ENCODE measurements around the gene SAMD4A.

SAMD4A gene

DNA sequence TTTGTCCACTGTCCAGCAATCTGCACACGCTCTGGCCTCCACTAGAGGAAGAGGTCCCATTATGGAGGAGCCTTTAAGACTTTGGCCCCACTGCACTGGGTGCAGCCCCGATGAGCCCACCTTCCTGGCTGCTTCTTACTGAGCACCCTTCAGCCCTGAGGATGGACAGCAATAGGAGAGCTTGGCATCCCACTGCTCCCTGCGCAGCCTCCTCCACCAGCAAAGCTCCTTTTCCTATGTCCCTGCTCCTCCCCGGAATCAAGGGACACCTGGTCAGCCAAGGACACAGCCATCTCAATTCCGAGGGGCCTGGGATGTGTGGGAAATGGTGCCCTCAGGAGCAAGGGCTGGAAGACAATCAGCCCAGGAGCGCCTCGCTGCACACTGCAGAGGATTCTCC, 241.0 kb downstream of the SAMD4A start:
- FAIRE-seq: no peak

- FAIRE-seq: no peak
These were observed 241.6 kb downstream of the SAMD4A start for GRCh38 chr14:54808326-54809161.

DNA sequence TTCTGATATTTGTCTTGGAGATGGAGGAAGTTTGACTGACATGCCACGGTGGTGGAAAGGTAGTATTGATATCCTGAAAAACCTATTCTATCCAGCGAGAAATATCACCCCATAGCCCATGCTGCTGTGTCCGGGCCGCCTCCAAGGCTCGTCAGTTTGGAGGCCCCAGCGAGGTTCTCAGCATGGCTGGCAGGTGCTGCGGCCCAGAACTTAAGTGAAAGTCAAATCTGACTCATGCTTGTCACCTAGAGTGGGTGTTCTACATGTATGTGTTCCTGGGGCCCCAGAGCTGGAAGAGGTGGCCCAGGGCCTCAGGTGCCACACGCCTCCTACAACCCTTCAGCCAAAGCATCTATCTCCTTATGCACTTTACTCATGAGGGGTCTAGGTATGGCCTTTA, 242.8 kb downstream of the SAMD4A start:
- FAIRE-seq: no peak

DNA sequence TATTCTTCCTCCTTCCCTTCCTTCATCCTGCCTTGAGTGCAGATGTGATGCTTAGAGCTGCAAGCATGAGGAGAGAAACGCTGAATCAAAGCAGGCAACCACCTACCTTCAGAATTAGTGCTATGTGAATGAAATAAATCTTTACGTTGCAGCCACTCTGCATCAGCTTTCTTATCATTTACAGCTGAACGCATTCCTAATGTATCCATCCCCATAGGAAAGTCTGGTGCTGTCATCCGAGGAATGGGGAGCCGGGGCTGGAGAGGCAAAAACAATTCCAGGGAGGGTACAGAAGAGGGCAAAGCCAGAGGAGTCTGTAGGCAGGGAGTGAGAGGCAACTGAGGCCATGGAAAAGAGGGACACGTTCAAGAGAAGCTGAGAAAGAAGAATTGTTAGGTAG, 245.7 kb downstream of the SAMD4A start:
- FAIRE-seq: no peak

GRCh38 chr14:54813081-54813480, 246.2 kb downstream of the SAMD4A start:
- no peak for FAIRE-seq

- no peak for FAIRE-seq
These were observed 247.1 kb downstream of the SAMD4A start for GRCh38 chr14:54814076-54814475.

GRCh38 chr14:54815016-54815415, 248.1 kb downstream of the SAMD4A start:
- FAIRE-seq: no peak

GRCh38 chr14:54815515-54815914, 248.6 kb downstream of the SAMD4A start:
- no peak for FAIRE-seq

- no peak for FAIRE-seq
These were observed 249.5 kb downstream of the SAMD4A start for GRCh38 chr14:54816450-54816849.

DNA sequence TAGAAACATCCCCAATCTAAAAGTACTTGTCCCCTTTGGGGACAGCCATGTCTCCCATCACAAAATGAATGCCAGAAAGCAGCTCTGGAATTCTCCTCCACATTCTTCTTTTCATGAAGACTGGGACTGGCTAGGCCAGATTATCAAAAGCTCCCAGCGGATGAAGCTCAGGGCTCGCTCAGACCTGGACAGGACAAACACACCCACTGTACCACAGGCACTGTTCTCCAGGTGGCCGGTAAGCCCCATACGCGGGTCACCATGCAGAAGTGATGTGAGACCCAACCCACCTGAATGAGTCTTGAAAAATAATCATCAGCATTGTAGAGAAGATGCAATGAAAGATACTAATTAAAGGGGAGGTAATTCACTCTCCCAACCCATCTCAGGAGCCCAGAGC, 250.6 kb downstream of the SAMD4A start:
- FAIRE-seq: no peak

DNA sequence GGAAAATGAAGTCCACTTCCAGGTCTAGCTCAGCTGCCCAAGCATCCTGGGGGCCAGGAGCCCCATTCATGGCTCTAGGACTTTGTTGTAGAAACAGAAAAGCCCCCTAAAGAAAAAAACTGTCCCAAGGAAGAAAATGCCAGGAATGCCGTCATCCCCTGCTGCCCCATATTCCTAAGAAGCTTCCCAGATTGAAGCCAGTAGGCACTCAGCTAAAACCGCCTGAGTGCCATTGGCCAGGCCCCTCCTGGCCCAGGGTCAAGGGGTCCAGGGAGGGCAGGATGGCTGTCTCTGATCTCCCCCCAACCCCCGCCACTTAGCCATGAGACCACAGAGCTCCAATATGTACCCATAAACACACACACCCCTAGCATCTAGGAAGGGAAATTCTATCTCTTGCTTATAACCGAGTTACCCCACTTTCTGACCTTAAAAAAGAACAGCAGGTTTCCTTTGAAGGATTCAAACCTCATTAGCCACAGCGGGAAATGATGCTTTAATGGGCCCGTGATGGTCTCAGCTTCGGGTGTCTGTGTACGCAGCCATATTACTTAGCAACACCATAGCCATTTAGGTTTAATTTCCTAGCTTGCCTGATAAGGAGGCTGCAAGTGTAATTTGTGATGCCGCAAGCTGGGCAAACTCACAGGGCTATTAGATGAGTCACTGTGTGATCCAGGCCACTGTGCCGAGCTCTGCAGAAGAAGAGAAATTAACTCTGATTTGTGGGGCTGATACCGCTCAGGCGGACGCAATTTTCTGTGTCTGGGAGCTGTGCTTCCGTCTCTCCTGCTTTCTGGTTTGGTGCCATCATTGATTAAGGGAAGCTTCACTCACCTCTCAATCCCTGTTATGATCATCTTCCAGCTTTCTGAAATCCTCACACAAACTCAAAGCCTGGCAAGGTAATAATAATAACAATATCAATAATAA, 251.5 kb downstream of the SAMD4A start:
- no peak for FAIRE-seq

DNA sequence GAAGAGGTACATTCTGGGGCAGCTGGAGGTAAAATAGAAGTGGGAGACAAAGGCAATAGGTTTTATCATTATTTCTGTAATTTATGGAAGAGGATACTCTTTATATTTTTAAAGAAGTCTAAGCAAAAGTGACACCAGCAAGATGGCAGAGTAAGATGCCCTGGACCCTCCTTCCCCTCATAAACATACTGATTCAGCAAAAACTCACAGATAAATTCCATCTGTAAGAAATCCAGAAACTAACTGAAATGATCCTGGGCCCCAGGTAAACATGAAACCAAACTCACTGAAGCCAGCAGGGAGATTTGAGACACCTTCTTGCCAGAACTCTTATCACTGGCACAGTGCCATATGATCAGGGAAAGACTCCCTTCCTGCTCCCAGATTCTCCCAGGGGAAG, 255.8 kb downstream of the SAMD4A start:
- no peak for FAIRE-seq

DNA sequence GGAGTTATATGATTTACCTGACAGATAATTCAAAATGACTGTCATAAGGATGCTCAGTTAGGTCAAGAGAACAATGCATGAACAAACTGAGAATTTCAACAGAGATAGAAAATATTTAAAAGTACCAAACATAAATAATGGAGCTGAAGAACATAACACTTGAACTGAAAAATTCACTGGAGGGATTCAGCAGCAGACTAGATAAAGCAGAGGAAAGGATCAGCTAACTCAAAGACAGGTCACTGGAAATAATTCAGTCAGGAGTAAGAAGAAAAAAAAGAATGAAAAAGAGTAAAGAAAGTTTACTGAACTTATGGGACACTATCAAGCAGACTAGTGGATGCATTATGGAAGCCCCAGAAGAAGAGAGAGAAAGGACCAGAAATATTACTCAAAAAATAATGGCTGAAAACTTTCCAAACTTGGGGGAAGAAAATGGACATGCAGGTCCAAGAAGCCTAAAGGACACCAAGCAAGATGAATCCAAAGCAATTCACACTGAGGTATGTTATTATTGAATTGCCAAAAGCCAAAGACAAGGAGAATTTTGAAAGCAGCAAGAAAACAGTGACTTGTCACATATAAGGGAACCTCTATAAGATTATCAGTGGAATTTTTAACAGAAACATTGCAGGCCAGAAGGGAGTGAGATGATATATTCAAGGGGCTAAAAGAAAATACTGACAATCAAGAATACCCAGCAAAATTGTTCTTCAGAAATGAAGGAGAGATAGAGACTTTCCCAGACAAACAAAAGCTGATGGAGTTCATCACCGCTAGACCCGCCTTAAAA, 257.0 kb downstream of the SAMD4A start:
- FAIRE-seq: no peak

DNA sequence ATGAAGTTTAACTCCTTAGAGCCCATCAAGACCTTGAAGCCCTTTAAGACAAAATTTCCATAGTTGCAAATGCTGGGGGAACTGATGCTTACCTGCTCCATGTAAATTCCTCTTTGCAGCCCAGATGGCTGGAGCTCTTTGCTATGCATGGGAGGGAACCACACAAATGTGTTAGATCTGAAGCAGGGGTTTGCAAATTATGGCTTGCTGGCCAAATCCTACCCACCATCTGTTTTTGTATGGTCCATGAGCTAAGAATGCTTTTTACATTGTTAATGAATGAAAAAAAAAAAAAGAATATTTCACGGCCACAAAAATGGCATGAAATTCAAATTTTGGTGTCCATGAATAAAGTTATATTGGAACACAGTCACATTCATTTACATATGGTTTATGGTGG, 261.1 kb downstream of the SAMD4A start:
- FAIRE-seq: no peak

DNA sequence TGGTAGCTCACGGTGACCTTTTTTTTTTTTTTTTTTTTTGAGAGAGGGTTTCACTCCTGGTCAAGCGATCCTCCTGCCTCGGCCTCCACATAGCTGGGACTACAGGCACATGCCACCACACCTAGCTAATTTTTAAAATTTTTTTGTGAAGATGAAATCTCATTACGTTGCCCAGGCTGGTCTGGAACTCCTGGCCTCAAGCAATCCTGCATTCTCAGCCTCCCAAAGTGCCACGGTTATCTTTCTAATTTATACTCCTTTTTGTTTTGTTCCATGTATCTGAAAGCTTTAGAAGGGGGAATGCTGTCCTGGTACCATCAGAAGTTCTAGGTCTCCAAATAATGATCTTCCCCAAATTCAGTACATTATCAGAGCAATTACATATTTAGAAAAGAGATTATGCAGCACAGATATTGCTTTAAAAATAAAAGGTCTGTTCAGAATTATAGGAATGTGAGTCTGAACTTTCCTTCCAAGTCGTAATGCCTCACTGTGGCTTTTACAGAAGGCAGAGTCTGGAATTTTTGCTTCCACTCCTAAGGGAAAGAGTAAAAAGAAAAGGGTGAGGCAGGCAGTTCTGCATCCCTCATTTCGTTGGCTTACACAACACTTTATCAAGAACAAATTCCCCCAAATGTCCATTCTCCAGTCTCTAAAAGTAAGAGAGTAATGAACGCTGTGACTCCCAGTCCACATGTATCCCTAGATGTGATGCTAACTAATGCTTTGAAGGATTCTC, 262.7 kb downstream of the SAMD4A start:
- no peak for FAIRE-seq

GRCh38 chr14:54830650-54831049, 263.7 kb downstream of the SAMD4A start:
- FAIRE-seq: no peak

- no peak for FAIRE-seq
These were observed 267.2 kb downstream of the SAMD4A start for GRCh38 chr14:54834081-54834480.

- FAIRE-seq: no peak
These were observed 267.8 kb downstream of the SAMD4A start for GRCh38 chr14:54834727-54835126.

- FAIRE-seq: no peak
These were observed 269.3 kb downstream of the SAMD4A start for GRCh38 chr14:54836231-54836630.

- FAIRE-seq: no peak
These were observed 270.7 kb downstream of the SAMD4A start for GRCh38 chr14:54837508-54838149.

- no peak for FAIRE-seq
These were observed 272.1 kb downstream of the SAMD4A start for GRCh38 chr14:54838931-54839512.
